Progenitor cell of endocrine pancreas (in vitro differentiated cells): Measurements from ENCODE around the gene CSF1R. TPM values are rescaled to one million over a fixed set of nuclear protein-coding genes. Genes with fewer than 3 reads are reported as not detected.

ENCODE experiments used
- DNase-seq: peaks from one replicate; pipeline ENCODE4 v3.0.0; 2021; ENCODE audit warnings: low spot score; ENCODE audit not compliant: unreplicated experiment
- H3K27ac Mint-ChIP-seq: 2 replicates; pipeline ENCODE4 v1.8.0; 2021; ENCODE audit warnings: mild to moderate bottlenecking, moderate library complexity, mixed read lengths
- H3K27me3 Mint-ChIP-seq: 2 replicates; pipeline ENCODE4 v1.8.0; 2021; ENCODE audit warnings: mixed read lengths
- H3K36me3 Mint-ChIP-seq: 2 replicates; pipeline ENCODE4 v1.8.0; 2022; ENCODE audit warnings: mixed read lengths; ENCODE audit not compliant: insufficient read depth
- H3K4me1 Mint-ChIP-seq: 2 replicates; pipeline ENCODE4 v1.8.0; 2021; ENCODE audit warnings: low read depth, mixed read lengths
- H3K4me3 Mint-ChIP-seq: 2 replicates; pipeline ENCODE4 v1.8.0; 2021; ENCODE audit warnings: low read depth, mild to moderate bottlenecking, moderate library complexity, mixed read lengths
- H3K9me3 Mint-ChIP-seq: 2 replicates; pipeline ENCODE4 v1.8.0; 2021; ENCODE audit warnings: low read depth, mixed read lengths
- total RNA-seq: library from RNA; stranded (reverse); gene quantifications from 2 replicates; pipeline ENCODE4 v1.2.1, GENCODE V29; 2021
- TF ChIP-seq, protein P1 (sequence below): fragments of 200-600 bp; sonication (generic); IDR thresholded peaks from one replicate; pipeline ENCODE4 v1.5.0; 2021; ENCODE audit warnings: antibody characterized with exemption, mild to moderate bottlenecking; ENCODE audit not compliant: unreplicated experiment

Gene CSF1R
- total RNA-seq, 1 donor from 2014 or later = not detected

DNA sequence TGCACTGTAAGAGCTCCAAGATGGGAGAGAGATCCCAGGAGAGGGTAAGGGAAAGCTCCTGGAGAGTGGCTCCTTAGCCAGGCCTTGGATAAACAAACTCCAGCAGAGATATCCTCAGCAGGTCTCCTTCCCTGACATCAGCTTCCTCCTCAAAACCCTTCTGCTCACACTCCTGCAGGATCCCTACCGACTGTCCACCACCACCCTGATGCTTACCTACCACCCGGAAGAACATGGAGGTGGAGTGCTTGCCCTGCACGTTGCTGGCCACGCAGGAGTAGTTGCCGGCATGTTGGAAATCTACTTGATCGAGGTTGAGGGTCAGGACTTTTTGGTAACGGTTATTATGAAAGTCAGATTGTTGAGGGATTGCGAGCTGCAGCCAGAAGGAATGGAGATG lies 9.3 kb downstream of the CSF1R start:
- Mint-ChIP-seq H3K9me3 (no peaks in the 10 kb centered on the region), H3K4me3 (no peak overlapping the region), H3K4me1 (peaks cover 5% of the 10 kb centered on the region), H3K27me3 (peaks cover 17% of the 10 kb centered on the region), H3K27ac (no peak overlapping the region), H3K36me3 (no peaks in the 10 kb centered on the region)
- no peak for DNase-seq
- TF ChIP-seq, protein P1, sequence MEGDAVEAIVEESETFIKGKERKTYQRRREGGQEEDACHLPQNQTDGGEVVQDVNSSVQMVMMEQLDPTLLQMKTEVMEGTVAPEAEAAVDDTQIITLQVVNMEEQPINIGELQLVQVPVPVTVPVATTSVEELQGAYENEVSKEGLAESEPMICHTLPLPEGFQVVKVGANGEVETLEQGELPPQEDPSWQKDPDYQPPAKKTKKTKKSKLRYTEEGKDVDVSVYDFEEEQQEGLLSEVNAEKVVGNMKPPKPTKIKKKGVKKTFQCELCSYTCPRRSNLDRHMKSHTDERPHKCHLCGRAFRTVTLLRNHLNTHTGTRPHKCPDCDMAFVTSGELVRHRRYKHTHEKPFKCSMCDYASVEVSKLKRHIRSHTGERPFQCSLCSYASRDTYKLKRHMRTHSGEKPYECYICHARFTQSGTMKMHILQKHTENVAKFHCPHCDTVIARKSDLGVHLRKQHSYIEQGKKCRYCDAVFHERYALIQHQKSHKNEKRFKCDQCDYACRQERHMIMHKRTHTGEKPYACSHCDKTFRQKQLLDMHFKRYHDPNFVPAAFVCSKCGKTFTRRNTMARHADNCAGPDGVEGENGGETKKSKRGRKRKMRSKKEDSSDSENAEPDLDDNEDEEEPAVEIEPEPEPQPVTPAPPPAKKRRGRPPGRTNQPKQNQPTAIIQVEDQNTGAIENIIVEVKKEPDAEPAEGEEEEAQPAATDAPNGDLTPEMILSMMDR = no peak

DNA sequence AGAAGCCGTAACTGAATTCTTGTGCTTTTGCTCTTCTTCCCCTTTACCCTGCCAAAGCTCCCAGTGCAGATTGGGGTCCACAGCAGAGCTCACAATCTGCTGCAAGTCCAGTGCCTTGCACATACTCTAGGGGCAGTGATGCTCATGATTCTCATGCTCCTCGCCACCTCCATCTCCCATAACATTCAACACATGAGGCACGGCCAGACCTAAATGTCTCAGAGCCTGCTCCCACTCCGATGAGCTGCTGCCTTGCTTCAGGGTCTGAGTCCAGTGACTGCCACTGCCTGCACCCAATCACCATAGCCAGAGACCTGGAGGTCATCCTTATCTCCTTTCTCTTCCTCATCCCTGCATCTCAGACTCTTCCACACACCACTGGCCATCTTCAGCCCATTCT lies 10.5 kb downstream of the CSF1R start:
- H3K36me3 Mint-ChIP-seq = no peaks in the 10 kb centered on the region
- H3K27ac Mint-ChIP-seq = no peak overlapping the region
- peaks cover 11% of the 10 kb centered on the region for H3K27me3 Mint-ChIP-seq
- H3K4me3 Mint-ChIP-seq = no peak overlapping the region
- no peaks in the 10 kb centered on the region for H3K9me3 Mint-ChIP-seq
- TF ChIP-seq, protein P1 = no peak
- peaks cover 5% of the 10 kb centered on the region for H3K4me1 Mint-ChIP-seq
- no peak for DNase-seq

DNA sequence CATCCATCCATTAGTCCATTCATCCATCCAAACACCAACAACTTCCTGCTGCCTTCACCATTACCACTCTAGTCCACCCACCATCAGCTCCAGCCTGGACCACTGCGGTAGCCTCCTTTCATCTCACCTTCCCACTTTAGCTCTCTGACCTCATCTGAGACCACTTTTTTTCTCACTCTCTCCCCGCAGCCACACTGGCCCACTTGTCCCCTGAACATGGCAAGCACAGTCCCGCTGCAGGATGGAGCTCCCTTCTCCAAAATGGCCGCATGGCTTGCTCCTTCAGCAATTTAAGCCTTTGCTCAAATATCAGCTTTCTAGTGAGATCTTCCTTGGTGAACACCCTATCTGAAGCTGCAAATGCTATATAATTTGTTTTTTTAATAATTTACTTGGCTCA lies 11.1 kb downstream of the CSF1R start:
- Mint-ChIP-seq H3K36me3 (no peaks in the 10 kb centered on the region), H3K4me1 (peaks cover 5% of the 10 kb centered on the region), H3K27ac (no peak overlapping the region), H3K9me3 (no peaks in the 10 kb centered on the region), H3K4me3 (no peak overlapping the region), H3K27me3 (peaks cover 11% of the 10 kb centered on the region)
- TF ChIP-seq, protein P1 = no peak
- no peak for DNase-seq

- Mint-ChIP-seq H3K36me3 (no peaks in the 10 kb centered on the region), H3K27me3 (peaks cover 8% of the 10 kb centered on the region), H3K4me1 (no peaks in the 10 kb centered on the region), H3K9me3 (no peaks in the 10 kb centered on the region), H3K27ac (no peak overlapping the region), H3K4me3 (no peak overlapping the region)
- TF ChIP-seq, protein P1 = no peak
- no peak for DNase-seq
These were observed 12.7 kb downstream of the CSF1R start for GRCh38 chr5:150073677-150074076.

DNA sequence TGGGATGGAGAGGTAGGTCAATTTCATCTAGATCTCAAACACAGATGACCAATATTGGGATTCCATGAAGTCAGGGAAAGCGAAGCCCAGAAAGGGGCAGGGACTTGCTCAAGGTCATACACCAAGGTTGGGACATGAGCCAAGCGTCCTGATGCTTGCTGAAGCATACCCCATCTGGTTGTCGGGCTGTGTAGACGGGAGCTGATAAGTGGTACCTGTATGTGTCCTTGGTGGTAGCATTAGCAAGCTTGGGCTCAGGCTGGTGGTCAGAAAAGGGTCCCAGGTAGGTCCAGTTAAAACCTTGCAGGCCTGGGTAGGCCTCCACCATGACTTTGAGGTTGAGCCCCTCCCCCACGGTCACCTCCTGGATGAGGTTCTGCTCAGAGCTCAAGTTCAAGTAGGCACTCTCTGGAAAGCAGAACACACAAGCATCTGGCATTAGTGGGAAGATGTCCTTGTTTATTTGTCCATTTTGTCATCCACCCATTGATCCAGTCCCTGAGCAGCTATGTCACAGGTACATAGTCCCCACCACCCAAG lies 13.2 kb downstream of the CSF1R start:
- TF ChIP-seq, protein P1 = no peak
- Mint-ChIP-seq H3K27me3 (peaks cover 7% of the 10 kb centered on the region), H3K4me1 (no peaks in the 10 kb centered on the region), H3K4me3 (no peak overlapping the region), H3K9me3 (no peaks in the 10 kb centered on the region), H3K27ac (no peak overlapping the region), H3K36me3 (no peaks in the 10 kb centered on the region)
- no peak for DNase-seq
